ENCODE results near the gene CDKN2A. TPM values are rescaled to one million over a fixed set of nuclear protein-coding genes. Genes with fewer than 3 reads are reported as not detected.

Gene CDKN2A
- total RNA-seq, 1 experiment from 2014 or later, result not detected

DNA sequence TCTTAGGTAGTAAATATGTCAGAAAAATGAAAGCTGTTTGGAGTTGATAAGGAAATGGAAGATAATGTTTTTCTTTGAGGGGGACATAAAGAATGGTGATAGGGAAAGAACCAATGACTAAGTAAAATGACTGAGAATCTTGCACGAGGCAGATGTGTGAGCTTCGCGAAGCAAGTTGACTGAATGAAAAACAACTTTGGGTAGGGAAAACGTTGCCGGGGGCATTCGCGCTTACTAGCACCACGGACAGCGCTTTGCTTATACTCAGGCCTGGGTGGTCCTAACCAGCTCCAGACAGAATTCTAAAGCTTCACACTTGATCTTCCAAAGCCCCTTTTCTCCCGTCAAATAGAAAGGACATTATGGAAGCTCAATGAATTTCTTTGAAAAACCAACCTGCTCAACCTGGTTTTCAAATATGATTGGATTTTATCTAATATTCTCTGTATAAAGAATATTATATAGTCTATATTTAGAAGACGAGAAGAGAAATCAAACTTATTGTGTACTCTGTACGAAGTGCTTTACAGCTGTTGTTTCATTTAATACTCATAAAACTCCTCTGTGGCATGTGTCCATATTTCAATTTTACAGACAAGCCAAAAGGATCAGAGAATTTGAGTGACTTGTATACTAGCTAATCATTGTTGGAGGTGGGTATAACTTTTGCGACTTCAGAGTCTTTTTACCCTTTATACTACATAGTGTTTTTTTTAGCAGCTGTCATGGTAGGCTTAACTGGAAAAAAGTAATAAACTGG is 16.9 kb upstream of the CDKN2A start:
- in situ Hi-C loops (cut with HindIII; ENCODE audit: low pct_unique_long_range_greater_than_20kb, low sequenced_read_pairs), result no loop called here
- DNase-seq (ENCODE audit: low read depth, low spot score), result no peak

GRCh38 chr9:22009506-22009867 is 15.3 kb upstream of the CDKN2A start:
- in situ Hi-C loops (cut with HindIII; ENCODE audit: low pct_unique_long_range_greater_than_20kb, low sequenced_read_pairs), result no loop called here
- DNase-seq (ENCODE audit: low read depth, low spot score), result no peak

DNA sequence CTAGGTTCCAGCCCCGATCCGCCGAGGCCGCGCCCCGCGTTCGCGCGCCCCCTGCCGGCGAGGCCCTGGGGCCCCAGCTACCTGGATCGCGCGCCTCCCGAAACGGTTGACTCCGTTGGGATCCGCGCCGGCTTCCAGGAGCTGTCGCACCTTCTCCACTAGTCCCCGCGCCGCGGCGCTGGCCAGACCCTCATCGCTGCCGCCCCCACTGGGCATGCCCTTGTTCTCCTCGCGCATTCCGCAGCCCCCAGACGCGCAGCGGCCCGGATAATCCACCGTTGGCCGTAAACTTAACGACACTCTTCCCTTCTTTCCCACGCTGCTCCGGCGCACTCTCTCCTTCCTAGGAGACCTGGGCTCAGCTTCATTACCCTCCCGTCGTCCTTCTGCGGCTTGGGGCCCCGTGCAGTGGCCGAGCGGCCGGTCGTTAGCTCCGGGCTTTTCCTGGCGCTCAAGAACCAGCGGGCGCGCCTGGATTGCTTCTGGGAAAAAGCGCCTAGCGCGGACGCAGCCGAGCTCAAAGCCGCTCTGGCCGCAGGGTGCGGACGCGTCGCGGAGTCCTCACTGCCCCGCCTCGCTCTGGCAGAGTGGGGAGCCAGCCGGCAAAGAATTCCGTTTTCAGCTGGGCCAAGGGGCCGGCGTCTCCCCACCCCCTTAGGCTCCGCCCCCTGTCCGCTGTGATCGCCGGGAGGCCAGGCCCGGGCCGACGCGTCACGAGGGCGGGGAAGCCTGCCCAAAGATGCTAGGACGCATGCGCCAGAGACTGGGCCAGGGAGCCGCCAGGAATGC is 14.7 kb upstream of the CDKN2A start, which contains the start of gene CDKN2B:
Gene CDKN2B, minus strand, starts transcription at position 589 of the 789 bp plus-strand sequence. Its CDS starts 352 bp downstream, at position 237.
- DNase-seq (ENCODE audit: low read depth, low spot score), result no peak
- in situ Hi-C loops (cut with HindIII; ENCODE audit: low pct_unique_long_range_greater_than_20kb, low sequenced_read_pairs), result no loop called here

DNA sequence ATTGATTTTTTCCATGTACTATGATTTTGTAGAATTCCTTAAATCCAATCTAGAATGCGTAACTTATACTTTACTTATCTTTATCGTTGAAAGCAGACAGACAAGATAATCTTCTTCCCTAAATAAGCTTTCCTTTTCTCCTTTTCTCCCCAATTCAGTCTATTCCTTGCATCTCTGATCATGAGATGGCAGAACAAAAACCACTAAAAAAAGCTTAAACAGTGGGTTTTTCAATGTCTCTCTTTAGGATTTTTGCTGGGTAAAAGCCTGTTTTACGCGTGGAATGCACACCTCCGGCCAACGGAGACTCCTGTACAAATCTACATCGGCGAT is 14.2 kb upstream of the CDKN2A start:
- in situ Hi-C loops (cut with HindIII; ENCODE audit: low pct_unique_long_range_greater_than_20kb, low sequenced_read_pairs), result no loop called here
- DNase-seq (ENCODE audit: low read depth, low spot score), result no peak

- DNase-seq (ENCODE audit: low read depth, low spot score), result no peak
- in situ Hi-C loops (cut with HindIII; ENCODE audit: low pct_unique_long_range_greater_than_20kb, low sequenced_read_pairs), result no loop called here
Measured at GRCh38 chr9:22005702-22006606, 11.8 kb upstream of the CDKN2A start.

- DNase-seq (ENCODE audit: low read depth, low spot score), result no peak
- in situ Hi-C loops (cut with HindIII; ENCODE audit: low pct_unique_long_range_greater_than_20kb, low sequenced_read_pairs), result no loop called here
Measured at GRCh38 chr9:22005021-22005701, 11.0 kb upstream of the CDKN2A start.

DNA sequence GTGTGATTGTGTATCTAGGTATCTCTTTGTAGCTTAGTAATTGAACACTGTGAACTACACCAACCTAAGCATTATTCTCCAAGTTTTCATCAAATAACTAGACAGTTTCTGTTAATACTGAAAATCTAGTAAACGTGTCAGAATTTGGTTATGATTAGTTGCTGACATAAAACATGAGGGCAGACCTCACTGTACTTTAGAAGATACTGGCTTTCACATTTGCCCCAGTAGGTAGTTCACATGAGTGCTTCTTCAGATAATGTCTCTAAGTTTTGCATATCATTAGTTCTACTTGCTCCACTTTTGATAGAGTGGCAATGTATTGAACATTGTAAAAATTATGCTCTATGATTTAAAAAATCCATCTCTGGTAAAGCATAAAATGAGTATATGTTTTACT is 7.8 kb upstream of the CDKN2A start:
- in situ Hi-C loops (cut with HindIII; ENCODE audit: low pct_unique_long_range_greater_than_20kb, low sequenced_read_pairs), result no loop called here

DNA sequence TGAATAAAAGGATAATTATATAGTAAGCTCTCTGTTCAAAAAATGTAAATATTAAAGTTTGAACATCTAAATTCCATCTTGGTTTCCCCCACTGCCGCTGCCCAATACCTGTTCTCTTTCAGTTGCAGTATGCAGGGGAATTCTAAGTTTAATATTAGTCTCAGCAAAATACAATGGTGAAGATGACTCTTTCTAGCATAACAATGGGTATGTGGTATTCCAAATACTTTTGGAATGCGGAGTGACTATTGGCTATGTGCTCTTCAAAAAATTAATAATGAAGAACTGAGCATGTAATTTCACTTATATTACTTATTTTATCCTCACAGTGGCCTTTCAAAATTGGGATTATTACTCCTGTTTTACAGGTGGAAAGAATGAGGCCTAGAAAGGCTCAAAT is 3.8 kb upstream of the CDKN2A start:
- in situ Hi-C loops (cut with HindIII; ENCODE audit: low pct_unique_long_range_greater_than_20kb, low sequenced_read_pairs), result no loop called here
- no peak for DNase-seq (ENCODE audit: low read depth, low spot score)

More for the DNA sequence above, 7.8 kb upstream of the CDKN2A start:
- DNase-seq (ENCODE audit: low read depth, low spot score), result no peak

GRCh38 chr9:21997480-21997879 is 3.3 kb upstream of the CDKN2A start:
- no peak for DNase-seq (ENCODE audit: low read depth, low spot score)
- in situ Hi-C loops (cut with HindIII; ENCODE audit: low pct_unique_long_range_greater_than_20kb, low sequenced_read_pairs), result no loop called here

DNA sequence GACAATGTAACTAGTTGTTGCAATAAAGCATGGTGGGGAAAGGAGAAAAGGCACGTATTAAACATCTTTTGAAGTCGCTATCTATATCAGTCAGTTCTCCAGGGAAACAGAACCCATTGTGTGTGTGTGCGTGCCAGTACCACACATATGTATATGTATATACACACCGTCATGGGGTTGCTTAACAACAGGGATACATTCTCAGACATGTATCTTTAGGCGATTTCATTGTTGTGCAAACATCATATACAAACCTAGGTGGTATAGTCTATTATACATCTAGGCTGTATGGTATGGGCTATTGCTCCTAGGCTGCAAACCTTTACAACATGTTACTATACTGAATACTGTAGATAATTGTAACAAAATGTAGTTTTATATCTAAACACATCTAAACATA is 2.7 kb upstream of the CDKN2A start:
- DNase-seq (ENCODE audit: low read depth, low spot score), result no peak
- in situ Hi-C loops (cut with HindIII; ENCODE audit: low pct_unique_long_range_greater_than_20kb, low sequenced_read_pairs), result no loop called here

DNA sequence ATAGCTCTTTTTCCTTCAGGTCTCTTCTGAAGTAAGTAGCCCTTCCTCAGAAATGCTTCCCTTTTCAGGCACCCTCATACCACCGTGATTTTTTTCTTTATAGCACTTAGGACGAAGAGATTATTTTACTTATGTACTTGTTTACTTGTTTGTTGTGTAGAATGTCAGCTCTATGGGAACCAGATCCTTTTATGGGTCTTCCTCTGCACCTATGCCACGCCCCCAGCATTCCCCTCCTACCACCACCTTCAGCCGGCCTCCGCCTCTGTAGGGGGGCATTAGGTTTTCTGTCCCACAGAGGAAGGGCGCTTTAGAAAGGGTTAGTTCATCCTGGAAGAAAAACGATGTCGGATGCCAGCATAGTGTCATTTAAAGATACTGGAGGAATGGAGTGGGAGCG is 2.2 kb upstream of the CDKN2A start:
- DNase-seq (ENCODE audit: low read depth, low spot score), result no peak
- in situ Hi-C loops (cut with HindIII; ENCODE audit: low pct_unique_long_range_greater_than_20kb, low sequenced_read_pairs), result no loop called here

GRCh38 chr9:21995666-21996398 is 1.6 kb upstream of the CDKN2A start:
- in situ Hi-C loops (cut with HindIII; ENCODE audit: low pct_unique_long_range_greater_than_20kb, low sequenced_read_pairs), result no loop called here
- no peak for DNase-seq (ENCODE audit: low read depth, low spot score)

DNA sequence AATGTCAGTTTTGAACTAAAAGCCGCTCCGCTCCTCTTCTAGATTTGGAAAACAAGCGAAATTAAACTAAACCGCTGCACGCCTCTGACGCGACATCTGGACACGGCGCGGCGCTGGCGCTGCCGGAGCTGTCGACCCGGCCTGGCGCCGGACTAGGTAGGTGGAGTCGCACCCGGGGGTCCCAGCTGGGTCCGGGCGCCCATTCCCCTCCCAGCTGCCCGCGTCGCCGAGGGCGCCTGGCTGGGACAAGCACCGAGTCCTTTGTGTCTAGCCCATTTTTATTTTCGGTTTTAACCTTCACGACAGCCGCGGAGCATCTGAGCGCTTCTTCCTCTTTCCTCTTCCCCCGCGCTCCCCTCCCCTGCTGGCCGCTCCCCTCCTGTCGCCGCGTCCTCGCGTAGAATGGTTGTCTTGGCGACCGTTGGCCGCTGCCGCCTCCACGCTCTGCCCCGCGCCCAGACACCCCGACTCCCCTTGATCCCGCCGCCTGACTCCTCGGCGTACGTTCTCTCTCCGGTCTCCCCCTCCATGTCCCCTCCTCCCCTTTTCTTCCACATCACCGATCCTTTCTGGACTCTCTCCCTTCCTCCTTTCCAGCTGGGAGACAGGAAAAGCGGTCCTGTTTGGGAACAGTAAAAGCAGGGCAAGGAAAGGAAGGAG is 944 bp upstream of the CDKN2A start:
- DNase-seq (ENCODE audit: low read depth, low spot score), result no peak
- in situ Hi-C loops (cut with HindIII; ENCODE audit: low pct_unique_long_range_greater_than_20kb, low sequenced_read_pairs), result no loop called here

DNA sequence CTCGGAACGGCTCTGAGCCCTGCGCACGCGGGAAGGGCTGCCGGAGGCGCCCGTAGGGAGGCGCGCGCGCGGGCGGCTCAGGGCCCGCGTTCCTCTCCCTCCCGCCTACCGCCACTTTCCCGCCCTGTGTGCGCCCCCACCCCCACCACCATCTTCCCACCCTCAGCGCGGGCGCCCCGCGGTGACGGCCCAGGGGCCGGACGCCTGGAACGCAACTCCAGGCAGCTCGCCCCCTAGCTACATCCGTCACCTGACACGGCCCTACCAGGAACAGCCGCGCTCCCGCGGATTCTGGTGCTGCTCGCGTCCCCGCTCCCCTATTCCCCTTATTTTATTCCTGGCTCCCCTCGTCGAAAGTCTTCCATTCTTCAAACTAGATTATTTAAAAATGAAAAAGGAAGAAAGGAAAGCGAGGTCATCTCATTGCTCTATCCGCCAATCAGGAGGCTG is 389 bp upstream of the CDKN2A start, which contains the start of gene CDKN2B-AS1:
Gene CDKN2B-AS1, plus strand, starts transcription at position 236 of the 450 bp plus-strand sequence.
- in situ Hi-C loops (cut with HindIII; ENCODE audit: low pct_unique_long_range_greater_than_20kb, low sequenced_read_pairs), result no loop called here
- DNase-seq (ENCODE audit: low read depth, low spot score), result no peak

DNA sequence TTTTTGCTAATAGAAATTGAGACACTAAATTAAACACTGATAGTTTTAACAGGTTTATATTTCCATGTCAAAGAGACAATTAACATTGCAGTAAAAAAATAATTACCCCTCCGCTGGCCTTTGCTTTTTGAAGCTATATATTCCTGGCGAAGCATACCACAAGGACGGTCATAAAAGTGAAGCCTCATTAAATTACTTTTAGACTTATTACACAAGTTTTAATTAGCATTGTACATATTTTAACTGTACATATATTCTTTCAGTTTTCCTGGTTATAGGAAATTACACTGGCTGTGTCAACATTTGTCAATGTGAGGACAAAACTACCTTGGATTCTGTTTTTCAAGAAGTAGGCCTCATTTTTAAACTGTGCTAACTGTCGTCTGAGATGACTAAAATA is 1.2 kb downstream of the CDKN2A start:
- in situ Hi-C loops (cut with HindIII; ENCODE audit: low pct_unique_long_range_greater_than_20kb, low sequenced_read_pairs), result no loop called here
- no peak for DNase-seq (ENCODE audit: low read depth, low spot score)

All from SK-MEL-5 (cell line).